H9 (cell line): Measurements from ENCODE around the gene EPPIN. TPM values are rescaled to one million over a fixed set of nuclear protein-coding genes. Genes with fewer than 3 reads are reported as not detected.

Source experiments
- DNase-seq: peaks from one replicate; pipeline ENCODE4 v3.0.0-alpha.2; 2017
- H2AFZ ChIP-seq: one replicate; pipeline ENCODE4 v1.6.1; 2013; ENCODE audit warnings: mild to moderate bottlenecking, low read length, control low read depth, moderate library complexity
- H2AK5ac ChIP-seq: 2 replicates; pipeline ENCODE4 v1.6.1; 2013; ENCODE audit warnings: low read length, control low read depth, mixed read lengths; ENCODE audit not compliant: insufficient read length
- H2BK120ac ChIP-seq: one replicate; pipeline ENCODE4 v1.6.1; 2013; ENCODE audit warnings: low read depth, mild to moderate bottlenecking, low read length, control low read depth, inconsistent platforms; ENCODE audit not compliant: poor library complexity, severe bottlenecking
- H2BK12ac ChIP-seq: 2 replicates; pipeline ENCODE4 v1.6.1; 2013; ENCODE audit warnings: low read length, control low read depth, mixed read lengths, low read depth; ENCODE audit not compliant: insufficient read length
- H2BK15ac ChIP-seq: 2 replicates; pipeline ENCODE4 v1.6.1; 2013; ENCODE audit warnings: low read depth, low read length, control low read depth
- H2BK20ac ChIP-seq: one replicate; pipeline ENCODE4 v1.6.1; 2013; ENCODE audit warnings: low read depth, mild to moderate bottlenecking, low read length, control low read depth, inconsistent platforms; ENCODE audit not compliant: poor library complexity, severe bottlenecking
- H2BK5ac ChIP-seq: 2 replicates; pipeline ENCODE4 v1.6.1; 2013; ENCODE audit warnings: low read length, control low read depth, mixed read lengths; ENCODE audit not compliant: insufficient read length
- H3K14ac ChIP-seq: 2 replicates; pipeline ENCODE4 v1.6.1; 2013; ENCODE audit warnings: low read length, control low read depth; ENCODE audit not compliant: insufficient read depth
- H3K18ac ChIP-seq: 2 replicates; pipeline ENCODE4 v1.6.1; 2013; ENCODE audit warnings: low read depth, mild to moderate bottlenecking, mixed read lengths, low read length, control low read depth; ENCODE audit not compliant: insufficient read length
- H3K23ac ChIP-seq: 2 replicates; pipeline ENCODE4 v1.6.1; 2013; ENCODE audit warnings: low read length, control low read depth, mixed read lengths, low read depth; ENCODE audit not compliant: insufficient read length
- H3K23me2 ChIP-seq: 2 replicates; pipeline ENCODE4 v1.6.1; 2013; ENCODE audit warnings: low read depth, mild to moderate bottlenecking, mixed read lengths, low read length, control low read depth; ENCODE audit not compliant: insufficient read length, poor library complexity, severe bottlenecking
- H3K27ac ChIP-seq: 2 replicates; pipeline ENCODE4 v1.5.1; 2013; ENCODE audit warnings: low read length, control low read depth, mixed read lengths, low read depth; ENCODE audit not compliant: insufficient read length
- H3K27me3 ChIP-seq: 2 replicates; pipeline ENCODE4 v1.6.1; 2013; ENCODE audit warnings: low read length, control low read depth, inconsistent platforms; ENCODE audit not compliant: insufficient read depth
- H3K4ac ChIP-seq: 2 replicates; pipeline ENCODE4 v1.6.1; 2013; ENCODE audit warnings: low read depth, mild to moderate bottlenecking, control low read depth, inconsistent platforms, low read length, moderate library complexity
- H3K4me1 ChIP-seq: 2 replicates; pipeline ENCODE4 v1.6.1; 2013; ENCODE audit warnings: low read length, control low read depth, inconsistent platforms; ENCODE audit not compliant: insufficient read depth
- H3K4me2 ChIP-seq: 2 replicates; pipeline ENCODE4 v1.6.1; 2013; ENCODE audit warnings: low read length, control low read depth, mixed read lengths; ENCODE audit not compliant: insufficient read length, insufficient read depth
- H3K56ac ChIP-seq: 2 replicates; pipeline ENCODE4 v1.6.1; 2013; ENCODE audit warnings: low read depth, mild to moderate bottlenecking, mixed read lengths, low read length, control low read depth; ENCODE audit not compliant: insufficient read length
- H3K79me1 ChIP-seq: 2 replicates; pipeline ENCODE4 v1.6.1; 2013; ENCODE audit warnings: low read depth, mild to moderate bottlenecking, moderate library complexity, low read length, control low read depth, inconsistent platforms; ENCODE audit not compliant: insufficient read depth, poor library complexity, severe bottlenecking
- H3K79me2 ChIP-seq: 2 replicates; pipeline ENCODE4 v1.6.1; 2013; ENCODE audit warnings: low read length, control low read depth, inconsistent platforms; ENCODE audit not compliant: insufficient read depth
- H3K9ac ChIP-seq: 2 replicates; pipeline ENCODE4 v1.6.1; 2013; ENCODE audit warnings: low read length, control low read depth, mixed read lengths; ENCODE audit not compliant: insufficient read length; ENCODE audit errors: extremely low read depth
- H3K9me3 ChIP-seq: one replicate; pipeline ENCODE4 v1.6.1; 2013; ENCODE audit warnings: low read depth, low read length, inconsistent platforms; ENCODE audit not compliant: control insufficient read depth
- H3T11ph ChIP-seq: one replicate; pipeline ENCODE4 v1.6.1; 2013; ENCODE audit warnings: mild to moderate bottlenecking, low read length, control low read depth, inconsistent platforms
- H4K20me1 ChIP-seq: one replicate; pipeline ENCODE4 v1.6.1; 2013; ENCODE audit not compliant: control insufficient read depth, insufficient read length, insufficient read depth
- H4K5ac ChIP-seq: 2 replicates; pipeline ENCODE4 v1.6.1; 2013; ENCODE audit warnings: low read depth, mild to moderate bottlenecking, mixed read lengths, low read length, control low read depth; ENCODE audit not compliant: insufficient read length
- H4K8ac ChIP-seq: replicated peaks from 2 replicates; pipeline ENCODE4 v1.6.1; 2013; ENCODE audit warnings: low read length, control low read depth, mixed read lengths, low read depth; ENCODE audit not compliant: insufficient read length
- H4K91ac ChIP-seq: 2 replicates; pipeline ENCODE4 v1.6.1; 2013; ENCODE audit warnings: low read depth, mild to moderate bottlenecking, moderate library complexity, mixed read lengths, low read length, control low read depth; ENCODE audit not compliant: insufficient read length
- H3K27ac Mint-ChIP-seq, 3 experiments: 2 replicates in 2 of 3; 3 replicates in 1 of 3; pipeline ENCODE4 v1.8.0; 2020 to 2021; ENCODE audit warnings: mixed read lengths in 3 of 3, mild to moderate bottlenecking in 1 of 3, moderate library complexity in 1 of 3
- H3K27me3 Mint-ChIP-seq: 2 replicates; pipeline ENCODE4 v1.8.0; 2021; ENCODE audit warnings: low read depth, mild to moderate bottlenecking, moderate library complexity, mixed read lengths
- H3K36me3 Mint-ChIP-seq, 3 experiments: 2 replicates in 2 of 3; 3 replicates in 1 of 3; pipeline ENCODE4 v1.8.0; 2020 to 2021; ENCODE audit warnings: low read depth in 3 of 3, mixed read lengths in 3 of 3; ENCODE audit not compliant: insufficient read depth in 1 of 3
- H3K4me1 Mint-ChIP-seq, 2 experiments: 2 replicates each; pipeline ENCODE4 v1.8.0; 2020; ENCODE audit warnings: mixed read lengths in 2 of 2
- H3K4me3 Mint-ChIP-seq, 2 experiments: 2 replicates in 1 of 2; 3 replicates in 1 of 2; pipeline ENCODE4 v1.8.0; 2020 to 2021; ENCODE audit warnings: mild to moderate bottlenecking in 2 of 2, mixed read lengths in 2 of 2, moderate library complexity in 1 of 2
- H3K9me3 Mint-ChIP-seq, 2 experiments: 2 replicates in 1 of 2; 3 replicates in 1 of 2; pipeline ENCODE4 v1.8.0; 2020; ENCODE audit warnings: mild to moderate bottlenecking in 2 of 2, mixed read lengths in 2 of 2, moderate library complexity in 1 of 2
- CTCF ChIP-seq: fragments of 200-600 bp; sonication (generic); conservative IDR thresholded peaks from 3 replicates; pipeline ENCODE4 v1.8.0; 2021; ENCODE audit warnings: antibody characterized with exemption, mild to moderate bottlenecking
- WGBS: extraction: QIAGEN DNeasy Blood & Tissue Kit; methylation state at CpG from one replicate; pipeline ENCODE4 v1.1.7; 2013; ENCODE audit warnings: missing lambda C conversion rate, low lambda C conversion rate, mixed read lengths; ENCODE audit not compliant: insufficient read length; ENCODE audit errors: extremely low coverage; 5-methylcytosine and 5-hydroxymethylcytosine counted together
- total RNA-seq: library from RNA; stranded (reverse); gene quantifications from 2 replicates; pipeline ENCODE4 v1.2.1, GENCODE V29; 2021

Gene EPPIN
- total RNA-seq, 1 experiment from 2014 or later, result not detected

GRCh38 chr20:45539382-45539781, 7.8 kb downstream of the EPPIN start, which contains the start of gene WFDC6:
TSS of gene WFDC6 (minus strand) at chr20:45539482. CDS start at chr20:45539407, 75 bp downstream.
- no peak within 1 kb of the TSS for H3K14ac ChIP-seq
- H3T11ph ChIP-seq, result no peak within 1 kb of the TSS
- H3K4ac ChIP-seq, result no peak within 1 kb of the TSS
- Mint-ChIP-seq H3K9me3 (no peaks in the 10 kb centered on the region), H3K4me1 (peaks cover 7% of the 10 kb centered on the region in 2 experiments; a peak in 3 of 4 replicates), H3K36me3 (no peaks in the 10 kb centered on the region), H3K4me3 (no peak within 1 kb of the TSS), H3K27me3 (peaks cover 2% of the 10 kb centered on the region; the same call in 1 of the 2 replicates), H3K27ac (no peak within 1 kb of the TSS; a peak in 1 of 7 replicates)
- no peaks in the 10 kb centered on the region for H3K23me2 ChIP-seq
- H3K9me3 ChIP-seq, result no peaks in the 10 kb centered on the region
- no peak within 1 kb of the TSS for H2BK5ac ChIP-seq
- H4K5ac ChIP-seq, result no peak within 1 kb of the TSS
- no peak within 1 kb of the TSS for H3K23ac ChIP-seq
- no peak for TF ChIP-seq CTCF
- no peaks in the 10 kb centered on the region for H3K27me3 ChIP-seq
- H3K27ac ChIP-seq, result no peak within 1 kb of the TSS
- no peak within 1 kb of the TSS for H3K56ac ChIP-seq
- no peak within 1 kb of the TSS for H3K9ac ChIP-seq
- H3K4me2 ChIP-seq, result no peak within 1 kb of the TSS
- DNase-seq, result no peak
- no peak within 1 kb of the TSS for H2BK20ac ChIP-seq
- no peaks in the 10 kb centered on the region for H3K4me1 ChIP-seq
- no peaks in the 10 kb centered on the region for H4K20me1 ChIP-seq
- no peaks in the 10 kb centered on the region for H3K79me1 ChIP-seq
- H2AK5ac ChIP-seq, result no peak within 1 kb of the TSS
- no peaks in the 10 kb centered on the region for H3K79me2 ChIP-seq
- H2BK15ac ChIP-seq, result no peak within 1 kb of the TSS
- no peak within 1 kb of the TSS for H4K8ac ChIP-seq
- no peak within 1 kb of the TSS for H2AFZ ChIP-seq
- H3K18ac ChIP-seq, result no peak within 1 kb of the TSS
- H2BK120ac ChIP-seq, result no peak within 1 kb of the TSS
- no peak within 1 kb of the TSS for H2BK12ac ChIP-seq
- no CpG with 5 or more reads among the region's 2 CpGs for WGBS
- H4K91ac ChIP-seq, result no peak within 1 kb of the TSS
